ENCODE results near the gene ANKRD33.

DNA sequence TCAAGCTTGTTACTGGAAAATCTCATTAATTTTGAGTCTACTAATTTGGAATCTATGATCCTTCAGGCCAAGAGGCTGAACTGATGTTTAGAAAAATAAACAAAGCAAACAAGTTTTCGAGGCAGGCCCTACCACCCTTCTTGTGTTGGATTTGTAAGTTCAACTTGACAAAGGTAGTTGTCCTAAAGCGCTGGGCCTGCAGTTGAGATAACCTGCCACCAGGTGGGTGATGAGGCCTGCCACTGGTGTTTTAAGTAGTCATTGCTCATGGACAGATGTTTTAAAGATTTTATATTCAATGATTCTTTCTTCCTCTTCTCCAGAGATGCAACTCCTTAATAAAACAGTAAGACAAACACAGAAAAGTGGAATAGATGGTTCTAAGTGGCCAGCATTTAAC lies 38.8 kb downstream of the ANKRD33 start:
- TF ChIP-seq TAF1 (IDR thresholded peaks at IDR 0.05; ENCODE audit: borderline replicate concordance, low read depth, low read length) (no peak), EP300 (IDR thresholded peaks at IDR 0.05; ENCODE audit: borderline replicate concordance in 1 of 2, low read depth in 1 of 2, low read length in 1 of 2) (no peak), GABPA (IDR thresholded peaks at IDR 0.05; ENCODE audit: low read depth) (no peak), JUND (IDR thresholded peaks at IDR 0.05) (no peak), RCOR1 (IDR thresholded peaks at IDR 0.05; ENCODE audit: low read length) (no peak), RXRA (IDR thresholded peaks at IDR 0.05; ENCODE audit: borderline replicate concordance, low read depth) (no peak), FOXJ3 (CRISPR knock-in tag; IDR thresholded peaks at IDR 0.05) (no peak), CHD2 (IDR thresholded peaks at IDR 0.05; ENCODE audit: low read length, partially characterized antibody) (no peak)
- TF ChIP-seq, protein P1, sequence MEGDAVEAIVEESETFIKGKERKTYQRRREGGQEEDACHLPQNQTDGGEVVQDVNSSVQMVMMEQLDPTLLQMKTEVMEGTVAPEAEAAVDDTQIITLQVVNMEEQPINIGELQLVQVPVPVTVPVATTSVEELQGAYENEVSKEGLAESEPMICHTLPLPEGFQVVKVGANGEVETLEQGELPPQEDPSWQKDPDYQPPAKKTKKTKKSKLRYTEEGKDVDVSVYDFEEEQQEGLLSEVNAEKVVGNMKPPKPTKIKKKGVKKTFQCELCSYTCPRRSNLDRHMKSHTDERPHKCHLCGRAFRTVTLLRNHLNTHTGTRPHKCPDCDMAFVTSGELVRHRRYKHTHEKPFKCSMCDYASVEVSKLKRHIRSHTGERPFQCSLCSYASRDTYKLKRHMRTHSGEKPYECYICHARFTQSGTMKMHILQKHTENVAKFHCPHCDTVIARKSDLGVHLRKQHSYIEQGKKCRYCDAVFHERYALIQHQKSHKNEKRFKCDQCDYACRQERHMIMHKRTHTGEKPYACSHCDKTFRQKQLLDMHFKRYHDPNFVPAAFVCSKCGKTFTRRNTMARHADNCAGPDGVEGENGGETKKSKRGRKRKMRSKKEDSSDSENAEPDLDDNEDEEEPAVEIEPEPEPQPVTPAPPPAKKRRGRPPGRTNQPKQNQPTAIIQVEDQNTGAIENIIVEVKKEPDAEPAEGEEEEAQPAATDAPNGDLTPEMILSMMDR (IDR thresholded peaks at IDR 0.05): peak; percentile 36; the same call in 1 of the 2 replicates
- TF ChIP-seq, protein P2, sequence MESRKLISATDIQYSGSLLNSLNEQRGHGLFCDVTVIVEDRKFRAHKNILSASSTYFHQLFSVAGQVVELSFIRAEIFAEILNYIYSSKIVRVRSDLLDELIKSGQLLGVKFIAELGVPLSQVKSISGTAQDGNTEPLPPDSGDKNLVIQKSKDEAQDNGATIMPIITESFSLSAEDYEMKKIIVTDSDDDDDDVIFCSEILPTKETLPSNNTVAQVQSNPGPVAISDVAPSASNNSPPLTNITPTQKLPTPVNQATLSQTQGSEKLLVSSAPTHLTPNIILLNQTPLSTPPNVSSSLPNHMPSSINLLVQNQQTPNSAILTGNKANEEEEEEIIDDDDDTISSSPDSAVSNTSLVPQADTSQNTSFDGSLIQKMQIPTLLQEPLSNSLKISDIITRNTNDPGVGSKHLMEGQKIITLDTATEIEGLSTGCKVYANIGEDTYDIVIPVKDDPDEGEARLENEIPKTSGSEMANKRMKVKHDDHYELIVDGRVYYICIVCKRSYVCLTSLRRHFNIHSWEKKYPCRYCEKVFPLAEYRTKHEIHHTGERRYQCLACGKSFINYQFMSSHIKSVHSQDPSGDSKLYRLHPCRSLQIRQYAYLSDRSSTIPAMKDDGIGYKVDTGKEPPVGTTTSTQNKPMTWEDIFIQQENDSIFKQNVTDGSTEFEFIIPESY (IDR thresholded peaks at IDR 0.05; ENCODE audit: borderline replicate concordance, low read depth): no peak

All from SK-N-SH (cell line).